GM18508 (cell line): ENCODE results near the gene TMEM79.

Experiments used
- ATAC-seq: cut with Tn5 transposase; IDR thresholded peaks from one replicate; pipeline ENCODE4 v1.9.1; 2021; ENCODE audit warnings: moderate number of reproducible peaks; ENCODE audit not compliant: insufficient read depth, unreplicated experiment

Gene TMEM79

GRCh38 chr1:156262461-156263287, 21.5 kb upstream of the TMEM79 start:
- ATAC-seq = no peak

- no peak for ATAC-seq
These were observed 20.9 kb upstream of the TMEM79 start for GRCh38 chr1:156263288-156263655.

GRCh38 chr1:156266051-156266450, 18.1 kb upstream of the TMEM79 start:
- no peak for ATAC-seq

DNA sequence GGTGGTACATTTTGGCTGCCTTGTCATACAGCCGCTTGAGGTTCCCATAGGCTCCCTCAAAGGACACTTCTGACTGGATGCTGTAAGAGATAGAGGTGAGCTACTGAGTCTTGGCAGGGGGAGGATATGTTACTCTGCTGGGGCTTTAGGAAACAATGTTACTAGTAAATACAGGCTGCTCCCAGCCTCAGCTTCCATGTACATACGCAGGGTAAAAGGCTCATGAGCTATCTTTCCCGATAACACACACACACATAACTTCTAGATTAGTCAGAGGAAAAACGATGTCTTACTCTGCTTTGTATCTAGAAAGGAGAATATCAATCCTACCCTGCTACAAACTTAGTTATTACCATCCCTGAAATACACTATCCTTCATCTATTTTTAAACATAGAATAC, 15.8 kb upstream of the TMEM79 start:
- ATAC-seq = no peak

- ATAC-seq = no peak
These were observed 13.8 kb upstream of the TMEM79 start for GRCh38 chr1:156270314-156270713.

DNA sequence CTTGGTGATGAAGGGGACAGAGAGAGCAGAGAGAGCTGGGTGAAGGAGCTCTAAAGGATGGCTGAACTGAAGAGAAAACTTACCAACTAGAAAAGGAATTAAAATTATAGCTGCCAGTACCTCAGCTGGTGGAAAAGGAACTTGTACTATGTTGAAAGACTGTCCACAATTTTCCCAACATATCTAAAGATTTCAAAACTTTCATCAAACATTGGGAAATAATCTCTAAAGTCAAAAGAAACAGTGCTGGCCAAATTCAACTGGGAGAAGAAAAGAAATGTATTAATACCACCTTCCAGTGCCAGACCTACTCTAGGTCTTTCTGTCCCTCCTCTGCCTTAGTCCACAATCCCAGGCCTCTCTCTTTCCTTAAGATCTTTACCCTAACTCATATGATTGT, 7.6 kb upstream of the TMEM79 start:
- no peak for ATAC-seq

DNA sequence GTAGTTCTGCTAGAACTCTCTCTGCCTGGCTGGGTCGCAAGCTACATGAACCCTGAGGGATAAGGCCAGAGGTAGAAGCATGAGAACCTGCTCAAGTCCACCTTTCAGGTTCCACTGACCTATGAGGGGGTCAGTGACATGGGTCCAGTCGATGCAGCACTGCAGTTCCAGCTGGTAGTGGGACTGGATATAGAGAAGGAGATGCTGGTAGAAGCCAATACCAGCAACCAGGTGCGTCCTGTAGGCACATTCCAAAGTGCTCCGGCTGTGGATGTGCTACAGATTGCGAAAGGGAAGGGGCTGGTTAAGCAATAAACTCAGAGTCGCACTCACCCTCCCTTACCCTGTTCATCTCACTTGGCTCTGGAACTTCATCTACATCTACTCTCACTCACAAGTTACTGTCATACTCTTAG, 7.2 kb upstream of the TMEM79 start:
- no peak for ATAC-seq

GRCh38 chr1:156279837-156280236, 4.3 kb upstream of the TMEM79 start:
- ATAC-seq = no peak

GRCh38 chr1:156281281-156281680, 2.8 kb upstream of the TMEM79 start:
- ATAC-seq = no peak

GRCh38 chr1:156281693-156282478, 2.2 kb upstream of the TMEM79 start:
- peak; percentile 4 for ATAC-seq

DNA sequence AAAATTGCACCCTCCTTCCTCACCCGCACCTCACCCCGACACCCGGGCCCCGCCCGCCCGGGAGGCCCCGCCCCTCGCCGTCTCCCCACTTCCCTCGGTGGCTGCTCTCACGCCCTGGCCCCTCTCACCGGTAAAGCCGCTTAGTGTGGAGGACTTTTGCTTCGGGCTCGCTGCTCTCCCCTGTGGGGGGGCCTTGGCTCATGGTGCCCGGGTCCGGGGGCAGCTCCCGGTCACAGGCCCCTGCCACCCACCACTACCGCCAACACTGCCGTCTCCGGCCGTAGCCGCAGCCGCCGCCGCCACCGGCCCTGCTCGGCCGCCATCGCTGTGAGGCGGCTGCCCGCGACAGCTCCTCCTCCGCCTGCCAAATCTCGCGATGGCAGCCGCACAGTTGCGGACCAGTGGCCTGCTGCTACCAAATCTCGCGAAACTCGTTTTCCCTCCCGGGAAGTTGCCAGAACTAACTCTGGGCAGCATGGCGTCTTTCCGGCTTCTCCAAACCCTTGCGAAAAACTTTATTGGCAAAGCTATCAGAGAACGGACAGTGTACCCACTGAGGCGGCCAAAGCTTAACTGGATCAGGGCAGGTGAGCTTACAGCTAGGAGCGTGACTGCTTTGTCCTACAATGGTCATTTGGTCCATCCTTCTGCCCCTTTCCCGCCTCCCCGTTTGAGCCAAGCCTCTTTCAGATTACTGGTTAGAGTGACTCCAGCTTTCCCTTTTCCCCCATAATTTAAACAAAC, 1.5 kb upstream of the TMEM79 start, which contains the start of gene SMG5:
Gene SMG5, minus strand, starts transcription at position 347 of the 744 bp plus-strand sequence. Its CDS starts 145 bp downstream, at position 202.
- ATAC-seq = peak; percentile 54

DNA sequence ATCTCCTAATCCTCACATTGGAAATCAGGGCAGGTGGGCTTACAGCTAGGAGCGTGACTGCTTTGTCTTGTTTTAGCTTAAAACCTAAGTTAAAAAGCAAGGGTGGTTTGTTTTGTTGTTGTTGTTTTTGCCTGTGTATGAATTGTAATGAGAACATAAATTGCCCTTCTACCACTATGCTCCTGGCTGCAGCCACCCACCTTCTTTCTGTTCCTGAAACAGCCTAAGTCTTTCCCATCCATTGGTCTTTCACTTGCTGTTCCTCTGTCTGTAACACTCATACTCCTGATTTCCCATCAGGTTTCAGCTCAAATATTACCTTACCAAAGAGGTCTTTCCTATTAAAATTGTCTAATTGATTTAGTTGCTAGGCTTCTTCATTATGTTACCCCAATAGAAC, 604 bp upstream of the TMEM79 start:
- ATAC-seq = no peak

DNA sequence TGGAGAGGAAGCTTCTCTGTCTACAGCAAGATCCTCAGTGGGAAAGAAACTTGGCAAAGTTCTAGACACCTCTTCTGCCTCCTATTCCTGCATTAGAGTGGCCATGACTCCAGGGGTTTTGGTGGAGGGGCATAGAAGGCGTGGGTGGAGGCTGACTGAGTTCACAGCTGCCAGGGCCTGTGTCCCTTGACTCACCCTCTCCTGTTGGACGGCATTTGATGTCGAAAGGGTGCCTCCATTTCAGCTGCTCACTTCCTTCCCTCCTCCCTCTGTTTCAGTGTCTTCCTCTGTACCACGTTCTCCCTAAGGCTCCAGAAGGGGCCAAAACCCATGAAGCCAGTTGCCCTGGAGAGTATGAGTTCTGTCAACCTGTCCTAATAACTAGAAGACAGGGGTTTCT, 632 bp downstream of the TMEM79 start:
- ATAC-seq = no peak

DNA sequence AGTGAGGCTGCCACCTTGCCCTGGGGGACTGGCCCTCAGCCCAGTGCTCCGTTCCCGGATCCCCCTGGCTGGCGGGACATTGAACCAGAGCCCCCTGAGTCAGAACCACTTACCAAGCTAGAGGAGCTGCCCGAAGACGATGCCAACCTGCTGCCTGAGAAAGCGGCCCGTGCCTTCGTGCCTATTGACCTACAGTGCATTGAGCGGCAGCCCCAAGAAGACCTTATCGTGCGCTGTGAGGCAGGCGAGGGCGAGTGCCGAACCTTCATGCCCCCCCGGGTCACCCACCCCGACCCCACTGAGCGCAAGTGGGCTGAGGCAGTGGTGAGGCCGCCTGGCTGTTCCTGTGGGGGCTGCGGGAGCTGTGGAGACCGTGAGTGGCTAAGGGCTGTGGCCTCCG, 1.3 kb downstream of the TMEM79 start:
- ATAC-seq = no peak

DNA sequence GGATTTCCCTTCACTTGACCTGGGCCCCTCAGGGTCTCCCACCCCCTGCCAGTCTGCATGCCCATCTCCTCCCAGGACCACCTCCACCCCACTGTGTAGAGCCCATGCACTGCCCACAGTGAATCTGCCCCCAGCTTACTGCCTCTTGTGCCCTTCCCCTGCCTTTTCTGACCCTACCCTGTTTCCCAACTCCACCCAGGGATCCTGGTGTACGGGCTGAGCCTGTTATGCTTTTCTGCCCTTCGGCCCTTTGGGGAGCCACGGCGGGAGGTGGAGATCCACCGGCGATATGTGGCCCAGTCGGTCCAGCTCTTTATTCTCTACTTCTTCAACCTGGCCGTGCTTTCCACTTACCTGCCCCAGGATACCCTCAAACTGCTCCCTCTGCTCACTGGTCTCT, 1.9 kb downstream of the TMEM79 start:
- ATAC-seq = no peak

- ATAC-seq = no peak
These were observed 5.7 kb downstream of the TMEM79 start for GRCh38 chr1:156289857-156290256.

DNA sequence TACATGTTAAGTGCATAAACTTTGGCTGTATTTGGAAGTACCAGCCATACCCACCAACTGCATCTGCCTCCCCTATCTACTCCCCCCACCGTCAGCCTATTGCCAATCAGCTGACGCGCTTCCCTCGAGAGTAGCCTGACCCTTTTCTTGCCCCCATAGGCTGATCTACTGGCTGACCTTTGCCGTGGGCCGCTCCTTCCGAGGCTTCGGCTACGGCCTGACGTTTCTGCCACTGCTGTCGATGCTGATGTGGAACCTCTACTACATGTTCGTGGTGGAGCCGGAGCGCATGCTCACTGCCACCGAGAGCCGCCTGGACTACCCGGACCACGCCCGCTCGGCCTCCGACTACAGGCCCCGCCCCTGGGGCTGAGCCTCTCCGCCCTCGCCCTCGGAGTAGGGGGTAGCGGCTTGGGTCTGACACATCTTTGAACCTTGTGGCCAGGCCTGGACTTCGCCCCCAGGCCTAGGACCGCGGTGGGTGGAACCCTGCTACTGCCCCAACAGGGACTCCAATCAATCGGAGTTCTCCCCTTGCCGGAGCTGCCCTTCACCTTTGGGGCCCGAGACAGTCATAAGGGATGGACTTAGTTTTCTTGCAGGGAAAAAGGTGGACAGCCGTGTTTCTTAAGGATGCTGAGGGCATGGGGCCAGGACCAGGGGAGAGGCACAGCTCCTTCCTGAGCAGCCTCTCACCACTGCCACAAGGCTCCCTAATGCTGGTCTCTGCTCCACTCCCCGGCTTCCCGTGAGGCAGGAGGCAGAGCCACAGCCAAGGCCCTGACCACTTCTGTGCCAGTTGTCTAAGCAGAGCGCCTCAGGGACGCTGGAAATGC, 7.3 kb downstream of the TMEM79 start:
- ATAC-seq = no peak

DNA sequence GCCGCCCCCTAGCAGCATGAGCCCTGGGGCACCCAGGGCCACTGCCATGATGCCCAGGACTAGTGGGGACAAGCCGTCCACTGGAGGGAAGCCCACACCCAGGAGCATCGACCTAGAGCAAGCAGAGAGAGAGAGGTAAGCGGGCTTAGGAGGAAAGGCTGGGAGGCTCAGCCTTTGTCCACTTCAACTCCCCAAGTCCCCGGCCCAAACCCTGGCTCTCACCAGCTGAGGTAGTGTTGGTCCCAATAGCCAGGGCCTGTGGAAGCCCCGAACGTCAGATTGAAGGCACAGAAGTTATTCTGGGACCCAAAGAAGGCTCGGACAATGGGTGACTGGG, 8.9 kb downstream of the TMEM79 start:
- ATAC-seq = no peak

DNA sequence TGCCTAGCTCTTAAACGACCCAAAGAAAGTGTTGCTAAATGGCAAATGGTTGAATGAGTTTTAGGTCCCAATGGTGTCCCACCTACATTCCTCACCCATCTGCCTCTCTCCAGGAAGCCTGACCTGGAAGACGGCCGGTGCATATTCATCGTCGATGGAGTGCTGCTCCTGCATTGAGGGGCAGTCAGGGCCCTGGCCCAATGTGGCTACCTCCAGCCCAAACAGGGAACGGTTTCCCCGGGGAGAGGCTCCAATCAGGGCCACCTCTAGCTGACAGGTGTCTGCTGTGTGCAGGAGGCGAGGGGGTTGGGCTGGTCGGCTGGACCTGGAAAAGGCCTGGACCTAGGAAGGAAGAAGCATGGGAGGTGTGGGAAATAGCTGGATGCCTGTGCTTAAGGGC, 9.8 kb downstream of the TMEM79 start:
- ATAC-seq = no peak

DNA sequence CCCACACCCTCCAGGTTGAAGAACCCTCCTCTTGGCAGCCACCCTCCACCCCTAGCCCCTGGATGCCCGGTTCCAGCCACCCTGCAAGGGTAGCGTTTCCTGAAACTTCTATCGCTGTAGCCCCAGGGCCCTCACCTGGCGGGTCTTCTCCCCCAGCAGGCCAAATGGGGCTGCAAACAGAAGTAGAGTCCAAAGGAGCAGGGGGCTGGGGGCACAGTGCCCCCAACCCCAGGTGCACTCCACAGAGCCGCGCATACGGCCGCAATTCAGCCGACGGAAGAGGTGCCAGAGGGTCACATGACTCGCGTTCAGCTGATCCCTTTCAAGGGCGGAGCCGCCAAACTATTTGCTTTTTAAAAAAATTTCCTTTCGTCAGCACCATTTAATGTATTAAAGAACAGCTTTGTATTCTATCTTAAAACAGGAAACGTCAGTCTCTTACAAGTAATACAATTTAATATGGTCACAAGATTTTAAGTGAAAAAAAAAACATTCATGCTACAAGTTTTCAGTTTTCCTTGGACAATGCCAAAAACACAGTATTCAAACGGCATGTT, 11.3 kb downstream of the TMEM79 start, which contains the start of gene GLMP:
Gene GLMP, minus strand, starts transcription at position 289 of the 557 bp plus-strand sequence. Its CDS starts 34 bp downstream, at position 255.
- no peak for ATAC-seq
